PC-3 (cell line): ENCODE data around the gene COMMD3.

Experiments used
- EZH2phosphoT487 ChIP-seq: fragments of 300-600 bp; sonication (generic); IDR thresholded peaks from 2 replicates; pipeline ENCODE4 v1.6.1; 2018; ENCODE audit warnings: mild to moderate bottlenecking, antibody characterized with exemption, low read length, borderline replicate concordance
- TF ChIP-seq, protein P1 (sequence below): fragments of 300-600 bp; sonication (generic); conservative IDR thresholded peaks from 2 replicates; pipeline ENCODE4 v1.5.1; 2017; ENCODE audit warnings: antibody characterized with exemption, low read depth, mild to moderate bottlenecking, low read length

DNA sequence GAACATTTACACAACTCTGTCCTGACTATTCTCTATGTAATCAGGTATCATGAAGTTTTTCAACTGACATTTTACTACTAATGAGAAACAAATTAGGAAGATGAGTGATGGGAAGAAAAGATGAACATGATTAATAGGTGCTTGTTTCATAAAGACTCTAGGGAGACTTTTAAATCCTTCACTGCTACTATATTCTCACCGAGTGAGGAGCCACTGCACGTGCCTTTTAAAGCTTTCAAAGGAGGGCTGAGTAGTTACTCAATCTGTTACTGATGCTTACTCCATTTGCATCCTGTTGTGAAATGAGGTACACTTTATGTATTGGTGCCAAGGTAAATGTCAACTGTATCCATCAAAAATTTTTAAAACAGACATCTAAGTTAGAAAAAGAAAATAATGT, 1.3 kb upstream of the COMMD3 start:
- TF ChIP-seq, protein P1, sequence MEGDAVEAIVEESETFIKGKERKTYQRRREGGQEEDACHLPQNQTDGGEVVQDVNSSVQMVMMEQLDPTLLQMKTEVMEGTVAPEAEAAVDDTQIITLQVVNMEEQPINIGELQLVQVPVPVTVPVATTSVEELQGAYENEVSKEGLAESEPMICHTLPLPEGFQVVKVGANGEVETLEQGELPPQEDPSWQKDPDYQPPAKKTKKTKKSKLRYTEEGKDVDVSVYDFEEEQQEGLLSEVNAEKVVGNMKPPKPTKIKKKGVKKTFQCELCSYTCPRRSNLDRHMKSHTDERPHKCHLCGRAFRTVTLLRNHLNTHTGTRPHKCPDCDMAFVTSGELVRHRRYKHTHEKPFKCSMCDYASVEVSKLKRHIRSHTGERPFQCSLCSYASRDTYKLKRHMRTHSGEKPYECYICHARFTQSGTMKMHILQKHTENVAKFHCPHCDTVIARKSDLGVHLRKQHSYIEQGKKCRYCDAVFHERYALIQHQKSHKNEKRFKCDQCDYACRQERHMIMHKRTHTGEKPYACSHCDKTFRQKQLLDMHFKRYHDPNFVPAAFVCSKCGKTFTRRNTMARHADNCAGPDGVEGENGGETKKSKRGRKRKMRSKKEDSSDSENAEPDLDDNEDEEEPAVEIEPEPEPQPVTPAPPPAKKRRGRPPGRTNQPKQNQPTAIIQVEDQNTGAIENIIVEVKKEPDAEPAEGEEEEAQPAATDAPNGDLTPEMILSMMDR, result no peak
- no peak for TF ChIP-seq EZH2phosphoT487
